CD4-positive, alpha-beta T cell treated with Interleukin-6 for 4 hours (primary cell): Measurements from ENCODE around the gene FAM222B.
A peak's percentile ranks its signal among the peaks of the same experiment; 100 is the strongest.

ENCODE experiments used
- DNase-seq: peaks from one replicate; pipeline ENCODE4 v3.0.0-alpha.2; 2020; ENCODE audit warnings: mixed read lengths

Gene FAM222B

DNA sequence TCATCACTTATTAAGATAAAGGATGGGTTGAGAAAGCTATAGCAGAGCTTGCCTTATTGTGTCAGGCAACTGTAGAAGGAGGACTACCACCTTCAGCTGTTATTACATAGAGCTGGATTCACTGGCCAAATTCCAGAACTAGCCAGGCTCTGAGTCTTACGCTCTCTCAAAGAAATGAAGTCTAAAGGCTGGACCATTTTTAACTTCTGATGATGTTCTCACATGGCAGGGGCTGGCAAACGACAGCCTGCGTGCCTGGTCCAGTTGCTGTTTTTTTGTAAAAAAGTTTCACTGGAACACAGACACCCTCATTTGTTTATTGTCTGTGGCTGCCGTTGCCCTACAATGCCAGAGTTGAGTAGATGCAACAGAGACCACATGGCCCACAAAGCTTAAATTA, 77.6 kb downstream of the FAM222B start:
- DNase-seq: no peak

DNA sequence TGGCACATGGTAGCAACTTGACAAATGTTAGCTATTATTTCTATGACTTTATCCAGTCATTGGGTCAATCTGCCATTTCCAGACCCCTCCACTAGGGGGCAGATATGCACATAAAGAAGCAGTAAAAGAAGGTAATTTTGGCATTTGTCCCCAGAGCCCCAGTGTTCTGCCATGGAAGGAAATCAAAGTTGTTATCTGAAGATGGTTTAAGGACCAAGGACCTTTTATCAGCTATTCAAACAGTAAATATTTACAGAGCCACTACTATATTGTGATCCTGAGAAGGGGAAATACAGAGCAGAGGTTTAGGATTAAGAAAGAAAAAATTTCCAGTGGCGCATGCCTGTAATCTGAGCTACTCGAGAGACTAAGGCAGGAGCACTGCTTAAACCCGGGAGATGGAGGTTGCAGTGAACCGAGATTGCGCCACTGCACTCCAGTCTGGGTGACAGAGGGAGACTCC, 78.8 kb downstream of the FAM222B start:
- peak; percentile 81 for DNase-seq

DNA sequence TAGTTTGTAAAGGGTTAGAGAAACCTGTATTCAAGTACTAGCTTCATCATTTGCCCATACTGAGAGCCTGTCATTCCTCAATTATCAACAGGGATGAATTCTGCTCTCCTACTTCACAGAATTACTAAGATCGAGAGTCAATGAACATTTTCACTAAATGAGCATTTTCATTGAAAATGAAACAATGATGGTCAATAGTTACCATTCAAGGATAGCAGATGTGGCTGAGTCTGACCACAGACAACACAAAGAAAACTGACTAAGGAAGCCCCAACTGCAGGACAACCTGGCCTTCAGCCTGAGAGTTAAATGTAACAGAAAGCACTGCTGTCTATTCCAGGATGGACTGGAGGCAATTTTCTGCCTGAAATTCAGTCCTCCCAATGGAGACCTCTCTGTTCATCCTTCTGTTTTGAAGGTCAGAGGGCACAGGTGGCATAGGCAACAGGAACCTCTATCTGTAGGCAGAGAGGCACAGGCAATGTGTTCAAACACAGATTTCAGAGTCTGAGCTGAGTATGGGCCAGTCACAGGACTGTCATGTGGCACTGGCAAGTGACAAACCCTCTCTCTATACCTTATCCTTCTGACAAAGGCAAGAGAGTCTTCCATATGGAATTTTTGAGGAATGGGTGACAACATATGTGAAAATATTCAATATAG, 79.3 kb downstream of the FAM222B start:
- no peak for DNase-seq

GRCh38 chr17:28760601-28761562, 81.7 kb downstream of the FAM222B start:
- DNase-seq: no peak

DNA sequence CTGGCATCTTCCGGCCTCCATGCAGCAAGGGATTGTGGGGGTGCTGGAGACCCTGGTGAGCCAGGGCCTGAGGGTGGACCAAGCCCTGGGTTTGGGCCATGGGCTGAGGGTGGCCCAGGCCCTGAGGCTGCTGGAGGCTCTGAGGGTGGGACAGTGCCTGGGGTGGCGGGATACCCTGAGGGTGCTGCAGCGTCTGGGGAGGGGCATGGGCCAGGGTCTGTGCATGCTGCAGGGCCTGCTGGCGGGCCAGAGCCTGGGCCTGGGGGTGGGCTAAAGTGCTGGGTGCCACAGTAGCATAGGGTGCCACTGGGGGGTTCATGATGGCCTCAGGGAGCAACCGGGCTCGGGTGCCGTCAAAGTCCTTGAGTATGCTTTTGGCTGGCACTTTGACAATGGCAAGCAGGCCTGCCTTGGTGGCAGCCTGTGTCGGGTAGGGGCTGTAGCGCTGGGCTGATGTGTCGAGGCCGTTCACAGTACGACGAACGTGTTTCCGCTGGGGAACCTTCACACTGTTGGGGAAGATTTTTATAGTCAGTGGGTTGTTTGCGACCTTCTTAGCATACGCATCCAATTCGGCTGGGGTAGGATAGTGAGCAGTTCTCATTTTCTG, 83.2 kb downstream of the FAM222B start:
- DNase-seq: no peak

- no peak for DNase-seq
These were observed 84.0 kb downstream of the FAM222B start for GRCh38 chr17:28758411-28759121.

DNA sequence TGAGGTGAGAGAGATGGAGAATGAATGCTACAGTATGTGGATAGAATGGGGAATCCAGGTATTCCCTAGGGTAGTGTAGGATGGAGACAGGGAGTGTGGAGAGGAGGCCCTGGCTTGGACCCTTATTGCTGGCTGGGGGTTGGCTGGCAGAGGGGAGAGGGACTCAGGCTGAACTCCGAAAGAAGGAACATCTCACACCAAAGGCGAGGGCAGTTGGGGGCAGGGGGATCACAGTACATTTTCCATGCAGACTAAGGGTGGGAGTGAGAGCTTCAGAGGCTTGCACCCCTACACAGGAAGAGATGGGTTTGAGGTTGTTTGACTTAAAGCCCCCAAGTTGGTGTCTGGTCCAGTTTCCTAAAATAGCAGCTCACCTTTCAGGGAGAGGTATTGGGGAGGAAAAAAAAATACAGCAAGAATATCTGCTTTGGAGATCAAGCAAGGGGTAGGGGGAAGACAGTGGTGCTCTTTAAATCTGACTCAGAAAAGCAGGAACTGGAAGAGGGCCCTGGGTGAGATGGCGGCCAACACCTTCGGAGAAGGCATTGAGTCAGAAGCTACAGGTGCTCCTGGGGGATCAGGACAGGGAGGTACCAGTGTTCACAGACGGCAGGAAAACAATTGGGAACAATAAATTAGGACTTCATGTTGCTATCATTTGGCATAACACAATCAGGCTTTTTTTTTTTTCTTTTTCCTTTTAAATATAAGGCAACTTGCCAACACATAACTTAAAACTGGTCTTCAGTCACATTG, 86.4 kb downstream of the FAM222B start:
- no peak for DNase-seq

DNA sequence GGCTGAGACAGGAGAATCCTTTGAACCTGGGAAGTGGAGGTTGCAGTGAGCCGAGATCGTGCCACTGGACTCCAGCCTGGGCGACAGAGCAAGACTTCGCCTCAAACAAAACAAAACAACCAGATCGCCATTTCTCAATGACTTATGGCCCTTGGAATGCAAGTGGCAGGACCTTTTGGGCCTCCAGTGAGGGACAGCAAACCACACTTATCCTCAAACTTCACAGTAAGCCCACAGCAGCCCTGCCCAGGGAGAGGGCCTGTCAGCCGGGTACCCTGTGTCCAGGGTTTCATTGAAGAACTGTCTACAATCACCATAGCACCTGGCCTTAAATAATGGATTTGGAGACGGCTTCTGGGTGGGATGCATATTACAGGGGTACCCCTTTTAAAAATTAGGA, 87.1 kb downstream of the FAM222B start:
- no peak for DNase-seq

GRCh38 chr17:28751600-28752366, 90.8 kb downstream of the FAM222B start:
- DNase-seq: no peak

- DNase-seq: peak; percentile 91
These were observed 92.2 kb downstream of the FAM222B start for GRCh38 chr17:28750178-28751047.

- DNase-seq: no peak
These were observed 92.9 kb downstream of the FAM222B start for GRCh38 chr17:28749516-28750177.

DNA sequence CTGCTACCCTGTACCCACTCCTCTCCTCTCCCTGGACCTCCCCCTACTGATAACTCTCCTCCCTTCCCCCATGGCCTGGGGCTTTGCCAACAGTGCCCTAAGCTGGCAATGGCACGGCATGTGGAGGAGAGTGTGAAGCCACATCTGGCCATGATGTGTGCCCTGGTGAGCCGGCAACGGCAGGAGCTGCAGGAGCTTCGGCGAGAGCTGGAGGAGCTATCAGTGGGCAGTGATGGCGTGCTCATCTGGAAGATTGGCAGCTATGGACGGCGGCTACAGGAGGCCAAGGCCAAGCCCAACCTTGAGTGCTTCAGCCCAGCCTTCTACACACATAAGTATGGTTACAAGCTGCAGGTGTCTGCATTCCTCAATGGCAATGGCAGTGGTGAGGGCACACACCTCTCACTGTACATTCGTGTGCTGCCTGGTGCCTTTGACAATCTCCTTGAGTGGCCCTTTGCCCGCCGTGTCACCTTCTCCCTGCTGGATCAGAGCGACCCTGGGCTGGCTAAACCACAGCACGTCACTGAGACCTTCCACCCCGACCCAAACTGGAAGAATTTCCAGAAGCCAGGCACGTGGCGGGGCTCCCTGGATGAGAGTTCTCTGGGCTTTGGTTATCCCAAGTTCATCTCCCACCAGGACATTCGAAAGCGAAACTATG, 93.6 kb downstream of the FAM222B start:
- no peak for DNase-seq

- DNase-seq: no peak
These were observed 94.5 kb downstream of the FAM222B start for GRCh38 chr17:28747801-28748750.

- DNase-seq: no peak
These were observed 95.4 kb downstream of the FAM222B start for GRCh38 chr17:28747051-28747691.

DNA sequence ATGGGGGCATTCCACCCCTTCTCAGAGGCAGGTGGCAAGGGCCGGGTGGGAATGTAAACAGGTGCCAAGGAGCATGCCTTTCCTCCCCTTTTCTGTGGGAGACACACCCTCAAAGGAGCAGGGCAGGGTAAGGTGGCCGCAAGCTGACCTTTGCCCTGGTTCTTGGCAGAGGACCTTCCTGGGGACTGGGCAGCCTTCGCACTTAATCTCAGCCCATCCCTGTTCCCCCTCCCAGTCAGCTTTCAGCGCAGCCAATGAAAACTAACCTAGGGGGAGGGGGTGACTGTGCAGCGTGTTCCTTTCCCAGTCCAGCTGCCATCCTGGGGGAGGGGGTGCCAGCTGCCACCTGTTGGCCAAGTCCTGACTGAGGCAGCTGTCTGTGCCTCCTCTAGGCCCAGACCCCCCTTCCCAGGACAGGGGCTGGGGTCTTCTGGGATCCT, 96.0 kb downstream of the FAM222B start:
- DNase-seq: no peak

- no peak for DNase-seq
These were observed 96.7 kb downstream of the FAM222B start for GRCh38 chr17:28745786-28746411.
